K562 (cell line): ENCODE data around the gene SLITRK6. TPM values are rescaled to one million over a fixed set of nuclear protein-coding genes. Genes with fewer than 3 reads are reported as not detected.
"Not testable (repeated sequence)": the region's sequence is repeated elsewhere in the genome, so short reads cannot be mapped to it uniquely, and the experiment has no call there.

Experiments used
- ATAC-seq: fragments of 200-7000 bp; cut with Tn5 transposase; 3 replicates; pipeline ENCODE4 v1.9.1; 2020; ENCODE audit warnings: moderate library complexity
- BruUV-seq: library from RNA; stranded (reverse); fragments of 400-500 nt; replicated peaks from 2 replicates; lab custom pipeline; 2021; lab: Mats Ljungman, UMichigan
- CTCF ChIA-PET: fragments of 300-600 bp; formaldehyde crosslinking; extraction: SDS; loops from one replicate; lab custom pipeline; 2021; ENCODE audit warnings: low intra/inter-chr PET ratio; lab: Yijun Ruan, JAX
- POLR2A ChIA-PET: fragments of 300-600, 350-650 bp; sonication (Branson Sonifier 250); formaldehyde crosslinking; extraction: SDS; loops from one replicate; lab custom pipeline; 2021; ENCODE audit warnings: antibody characterized with exemption, inconsistent platforms; lab: Yijun Ruan, JAX
- DNase-seq, 4 experiments: peaks; one replicate each; pipeline versions ENCODE4 v3.0.0 to v3.0.0-alpha.2; 2011 to 2018; ENCODE audit warnings: low spot score in 3 of 4, mixed read lengths in 3 of 4; ENCODE audit errors: extremely low read depth in 1 of 4
- FAIRE-seq: peaks from 2 replicates; lab custom pipeline; 2011; peaks lifted over from hg19 to GRCh38; lab: Jason Lieb, UNC
- H2AFZ ChIP-seq: 2 replicates; pipeline ENCODE4 v1.6.0; 2011; ENCODE audit warnings: low read depth, low read length, control low read depth, inconsistent platforms
- H3K27ac ChIP-seq: fragments of 200-600 bp; 3 replicates; pipeline ENCODE4 v1.8.0; 2011; ENCODE audit warnings: low read depth, mild to moderate bottlenecking, control low read depth, inconsistent platforms, low read length, moderate library complexity, mixed read lengths; ENCODE audit errors: extremely low read depth
- H3K27me3 ChIP-seq, 2 experiments: fragments of 300-600 bp in 1 of 2; 2 replicates in 1 of 2; 3 replicates in 1 of 2; pipeline versions ENCODE4 v1.6.0 to v1.8.0; 2011; ENCODE audit warnings: inconsistent platforms in 2 of 2, low read length in 2 of 2, mild to moderate bottlenecking in 1 of 2, mixed read lengths in 1 of 2, moderate library complexity in 1 of 2; ENCODE audit not compliant: control insufficient read depth in 2 of 2, insufficient read depth in 2 of 2
- H3K36me3 ChIP-seq: fragments of 300-600 bp; 3 replicates; pipeline ENCODE4 v1.8.0; 2011; ENCODE audit warnings: mild to moderate bottlenecking, low read length, inconsistent platforms; ENCODE audit not compliant: control insufficient read depth, insufficient read depth
- H3K4me1 ChIP-seq, 2 experiments: fragments of 200-600 bp in 1 of 2; replicated peaks in 1 of 2; 2 replicates in 1 of 2; 3 replicates in 1 of 2; pipeline versions ENCODE4 v1.5.1 to v1.8.0; 2011; ENCODE audit warnings: inconsistent platforms in 2 of 2, low read length in 2 of 2, mild to moderate bottlenecking in 1 of 2, mixed read lengths in 1 of 2, moderate library complexity in 1 of 2; ENCODE audit not compliant: control insufficient read depth in 2 of 2, insufficient read depth in 2 of 2
- H3K4me2 ChIP-seq: 2 replicates; pipeline ENCODE4 v1.6.1; 2011; ENCODE audit warnings: low read length, control low read depth, inconsistent platforms, mixed read lengths; ENCODE audit not compliant: insufficient read depth
- H3K4me3 ChIP-seq: fragments of 200-600 bp; sonication (generic), shearing (Covaris generic); 2 replicates; pipeline ENCODE4 v1.5.1; 2016; ENCODE audit warnings: control low read depth, inconsistent platforms
- H3K79me2 ChIP-seq: fragments of 200-600 bp; 3 replicates; pipeline ENCODE4 v1.8.0; 2011; ENCODE audit warnings: low read length, inconsistent platforms; ENCODE audit not compliant: control insufficient read depth, insufficient read depth
- H3K9ac ChIP-seq, 2 experiments: 2 replicates each; pipeline versions ENCODE4 v1.6.0 to v1.6.1; 2011; ENCODE audit warnings: low read depth in 2 of 2, low read length in 2 of 2, control low read depth in 1 of 2, inconsistent platforms in 1 of 2, mild to moderate bottlenecking in 1 of 2, mixed read lengths in 1 of 2; ENCODE audit not compliant: insufficient read depth in 1 of 2
- H3K9me1 ChIP-seq: one replicate; pipeline ENCODE4 v1.6.0; 2011; ENCODE audit warnings: inconsistent platforms, mild to moderate bottlenecking, low read length, moderate library complexity; ENCODE audit not compliant: control insufficient read depth, insufficient read depth
- H3K9me3 ChIP-seq: replicated peaks from 2 replicates; pipeline ENCODE4 v1.5.1; 2011; ENCODE audit warnings: low read depth, low read length, inconsistent platforms; ENCODE audit not compliant: control insufficient read depth, insufficient read depth
- H4K20me1 ChIP-seq: replicated peaks from 2 replicates; pipeline ENCODE4 v1.6.1; 2011; ENCODE audit warnings: low read length, inconsistent platforms, mixed read lengths; ENCODE audit not compliant: control insufficient read depth, insufficient read depth
- MAZ ChIP-seq, 2 experiments: fragments of 450-650 bp in 1 of 2; sonication (generic) in 1 of 2; formaldehyde crosslinking; IDR thresholded peaks in 1 of 2; conservative IDR thresholded peaks in 1 of 2; 2 replicates each; pipeline versions ENCODE4 v1.4.0 to v1.5.0; 2020; ENCODE audit warnings: mild to moderate bottlenecking in 1 of 2, missing genetic modification reagents in 1 of 2
- ZNF12 ChIP-seq: sonication (generic); formaldehyde crosslinking; IDR thresholded peaks from 2 replicates; pipeline ENCODE4 v1.4.0; 2020; ENCODE audit warnings: mild to moderate bottlenecking, missing genetic modification reagents
- WGBS: fragments of 100-300 bp; shearing (Covaris generic); methylation state at CpG from one replicate; pipeline ENCODE4 v1.1.6; 2016; ENCODE audit warnings: low coverage, mixed read lengths; ENCODE audit not compliant: insufficient coverage; ENCODE audit errors: missing lambda C conversion rate; 5-methylcytosine and 5-hydroxymethylcytosine counted together
- in situ Hi-C: fragments of 300-500 bp; cut with MboI; formaldehyde crosslinking; loops from 4 replicates; pipeline ENCODE4 v1.15.0; 2018; ENCODE audit warnings: inconsistent platforms, mixed read lengths
- intact Hi-C: fragments of 100-400 bp; cut with micrococcal nuclease; formaldehyde crosslinking; loops from 2 replicates; pipeline ENCODE4 v1.14.2; 2022
- polyA plus RNA-seq, 8 experiments: library from polyadenylated mRNA; depleted of rRNA in 4 of 8; stranded (reverse) in 5 of 8; unstranded in 3 of 8; fragments of >200 nt; fragmentation: Nextera tagmentation in 2 of 8; fragmentation: Illumina TruSeq in 1 of 8; extraction: Ambion mirVana in 2 of 8; extraction: Trizol in 1 of 8; gene quantifications; 2 replicates each; pipeline versions ENCODE4 v1.2.1 to v1.2.3, GENCODE V29; 2011 to 2014; ENCODE audit warnings: inconsistent platforms in 1 of 8, missing spikeins in 1 of 8
- total RNA-seq, 7 experiments: library from RNA; depleted of rRNA in 6 of 7; stranded (reverse); fragments of >200 nt in 6 of 7; fragmentation: Illumina TruSeq in 2 of 7; extraction: Trizol in 2 of 7; gene quantifications; 2 replicates each; pipeline versions ENCODE4 v1.2.1 to v1.2.3, GENCODE V29; 2011 to 2021; ENCODE audit warnings: low replicate concordance in 1 of 7
- TF ChIP-seq, protein P1 (sequence below): fragments of 450-650 bp; IDR thresholded peaks from 2 replicates; pipeline ENCODE4 v1.6.1; 2017; ENCODE audit warnings: mild to moderate bottlenecking, moderate library complexity

The SLITRK6 gene
- total and polyA plus RNA-seq, 9 of the 15 experiments (the other 6 are each of a cell fraction or from before 2014, with no cell fraction given): 0.01 to 0.04 TPM; not detected in 7

DNA sequence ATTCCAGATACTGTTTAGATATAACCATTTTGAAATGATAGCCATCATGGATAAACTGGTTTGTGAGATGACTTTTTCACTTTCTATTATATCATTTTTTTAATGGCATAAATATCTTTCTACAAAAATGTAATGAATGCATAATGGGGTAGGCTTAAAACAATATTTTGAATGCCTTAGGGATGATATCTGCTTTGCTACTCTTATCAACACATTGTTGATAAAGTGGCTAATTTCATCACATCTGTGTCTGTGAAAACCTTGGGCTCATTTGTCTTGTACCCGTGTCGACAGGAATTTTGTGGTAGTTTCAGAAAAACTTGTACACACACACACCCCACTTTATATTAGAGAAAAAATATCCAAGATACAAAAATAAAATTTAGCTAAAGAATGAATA, 44.1 kb downstream of the SLITRK6 start:
- no peak overlapping the region for H3K27ac ChIP-seq
- POLR2A ChIA-PET: no interaction called here
- TF ChIP-seq MAZ (CRISPR knock-in tag; conservative IDR thresholded peaks at IDR 0.05 in 1 of 2, IDR thresholded peaks at IDR 0.05 in 1 of 2) (no peak), ZNF12 (CRISPR knock-in tag) (no peak)
- TF ChIP-seq, protein P1, sequence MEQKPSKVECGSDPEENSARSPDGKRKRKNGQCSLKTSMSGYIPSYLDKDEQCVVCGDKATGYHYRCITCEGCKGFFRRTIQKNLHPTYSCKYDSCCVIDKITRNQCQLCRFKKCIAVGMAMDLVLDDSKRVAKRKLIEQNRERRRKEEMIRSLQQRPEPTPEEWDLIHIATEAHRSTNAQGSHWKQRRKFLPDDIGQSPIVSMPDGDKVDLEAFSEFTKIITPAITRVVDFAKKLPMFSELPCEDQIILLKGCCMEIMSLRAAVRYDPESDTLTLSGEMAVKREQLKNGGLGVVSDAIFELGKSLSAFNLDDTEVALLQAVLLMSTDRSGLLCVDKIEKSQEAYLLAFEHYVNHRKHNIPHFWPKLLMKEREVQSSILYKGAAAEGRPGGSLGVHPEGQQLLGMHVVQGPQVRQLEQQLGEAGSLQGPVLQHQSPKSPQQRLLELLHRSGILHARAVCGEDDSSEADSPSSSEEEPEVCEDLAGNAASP: no peak
- H3K27me3 ChIP-seq: no peaks in the 10 kb centered on the region
- H3K9me1 ChIP-seq: no peaks in the 10 kb centered on the region
- no peaks in the 10 kb centered on the region for H4K20me1 ChIP-seq
- no peak overlapping the region for H3K4me3 ChIP-seq
- no peaks in the 10 kb centered on the region for H3K36me3 ChIP-seq
- no TSS peak for BruUV-seq
- no peaks in the 10 kb centered on the region for H3K79me2 ChIP-seq
- intact Hi-C loops (no loop called here), in situ Hi-C loops (no loop called here)
- no peak overlapping the region for H3K9ac ChIP-seq
- H3K4me1 ChIP-seq: no peaks in the 10 kb centered on the region
- CTCF ChIA-PET: no interaction called here
- WGBS: 0% methylated on average over 2 of the region's 2 CpGs
- ATAC-seq (no peak), DNase-seq (no peak), FAIRE-seq (no peak)
- no peak overlapping the region for H3K4me2 ChIP-seq
- no peaks in the 10 kb centered on the region for H3K9me3 ChIP-seq
- H2AFZ ChIP-seq: no peak overlapping the region

DNA sequence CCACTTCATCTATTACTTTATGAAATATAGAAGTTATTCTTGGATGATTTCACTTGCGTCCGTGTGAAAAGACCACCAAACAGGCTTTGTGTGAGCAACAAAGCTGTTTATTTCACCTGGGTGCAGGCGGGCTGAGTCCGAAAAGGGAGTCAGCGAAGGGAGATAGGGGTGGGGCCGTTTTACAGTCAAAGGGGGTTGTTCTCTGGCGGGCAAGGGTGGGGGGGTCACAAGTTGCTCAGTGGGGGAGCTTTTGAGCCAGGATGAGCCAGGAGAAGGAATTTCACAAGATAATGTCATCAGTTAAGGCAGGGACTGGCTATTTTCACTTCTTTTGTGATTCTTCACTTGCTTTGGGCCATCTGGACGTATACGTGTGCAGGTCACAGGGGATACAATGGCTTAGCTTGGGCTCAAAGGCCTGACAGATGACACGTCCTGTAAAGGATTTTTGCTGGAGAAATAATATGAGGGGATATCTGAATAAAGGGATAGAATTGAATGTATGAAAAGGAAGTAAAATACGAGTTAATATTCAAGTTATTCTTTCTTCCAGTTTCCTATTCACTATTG, 55.9 kb downstream of the SLITRK6 start:
- H3K9me1 ChIP-seq, H3K4me3 ChIP-seq, H3K27me3 ChIP-seq, H3K27ac ChIP-seq, H3K9me3 ChIP-seq, H2AFZ ChIP-seq, H3K36me3 ChIP-seq, BruUV-seq, CTCF ChIA-PET, intact Hi-C loops, ATAC-seq, FAIRE-seq, H3K9ac ChIP-seq, POLR2A ChIA-PET, H3K79me2 ChIP-seq, DNase-seq, H3K4me1 ChIP-seq, H4K20me1 ChIP-seq, in situ Hi-C loops, H3K4me2 ChIP-seq: not testable (repeated sequence)
- 2% methylated on average over 7 of the region's 11 CpGs for WGBS
